ENCODE data around the gene MYO16. TPM values are rescaled to one million over a fixed set of nuclear protein-coding genes. Genes with fewer than 3 reads are reported as not detected.

Gene MYO16
- total and polyA plus RNA-seq, 4 donors = 0.48 TPM; not detected in 3

GRCh38 chr13:109026266-109026665 lies 396.9 kb downstream of the MYO16 start:
- Histone ChIP-seq H3K4me3 (ENCODE audit: low read length in 2 of 2) (no peak overlapping the region), H3K27me3 (ENCODE audit: control insufficient read depth in 1 of 2, insufficient read depth in 2 of 2, low read length in 1 of 2) (no peaks in the 10 kb centered on the region), H3K27ac (ENCODE audit: low read depth in 1 of 2, low read length in 2 of 2) (no peak overlapping the region), H3K9me3 (ENCODE audit: control insufficient read depth, low read length) (no peaks in the 10 kb centered on the region), H3K36me3 (ENCODE audit: control insufficient read depth in 1 of 2, insufficient read depth in 2 of 2, low read length in 1 of 2) (no peaks in the 10 kb centered on the region), H3K4me1 (ENCODE audit: control insufficient read depth in 1 of 2, insufficient read depth in 2 of 2, low read length in 2 of 2) (no peaks in the 10 kb centered on the region)
- DNase-seq (no peak), ATAC-seq (ENCODE audit: low FRiP score) (no peak)
- intact Hi-C loops (cut with DNase I) = no loop called here
- WGBS, 2 donors = 75 to 79% methylated on average over 4 of the region's 4 CpGs

GRCh38 chr13:109028624-109029023 lies 399.2 kb downstream of the MYO16 start:
- Histone ChIP-seq H3K4me1 (ENCODE audit: control insufficient read depth in 1 of 2, insufficient read depth in 2 of 2, low read length in 2 of 2) (no peaks in the 10 kb centered on the region), H3K9me3 (ENCODE audit: control insufficient read depth, low read length) (no peaks in the 10 kb centered on the region), H3K36me3 (ENCODE audit: control insufficient read depth in 1 of 2, insufficient read depth in 2 of 2, low read length in 1 of 2) (no peaks in the 10 kb centered on the region), H3K4me3 (ENCODE audit: low read length in 2 of 2) (no peak overlapping the region), H3K27me3 (ENCODE audit: control insufficient read depth in 1 of 2, insufficient read depth in 2 of 2, low read length in 1 of 2) (no peaks in the 10 kb centered on the region), H3K27ac (ENCODE audit: low read depth in 1 of 2, low read length in 2 of 2) (no peak overlapping the region)
- no peak for DNase-seq
- intact Hi-C loops (cut with DNase I) = no loop called here
- ATAC-seq (ENCODE audit: low FRiP score) = no peak
- WGBS, 2 donors = 36 to 42% methylated on average over 9 of the region's 9 CpGs

GRCh38 chr13:109033090-109033489 lies 403.7 kb downstream of the MYO16 start:
- DNase-seq = no peak
- H3K27me3 ChIP-seq (ENCODE audit: control insufficient read depth in 1 of 2, insufficient read depth in 2 of 2, low read length in 1 of 2) = no peaks in the 10 kb centered on the region
- no peak overlapping the region for H3K4me3 ChIP-seq (ENCODE audit: low read length in 2 of 2)
- H3K4me1 ChIP-seq (ENCODE audit: control insufficient read depth in 1 of 2, insufficient read depth in 2 of 2, low read length in 2 of 2) = no peaks in the 10 kb centered on the region
- H3K9me3 ChIP-seq (ENCODE audit: control insufficient read depth, low read length) = no peaks in the 10 kb centered on the region
- no peak for ATAC-seq (ENCODE audit: low FRiP score)
- WGBS, 2 donors = 82 to 93% methylated on average over 7 of the region's 7 CpGs
- H3K27ac ChIP-seq (ENCODE audit: low read depth in 1 of 2, low read length in 2 of 2) = no peak overlapping the region
- no peaks in the 10 kb centered on the region for H3K36me3 ChIP-seq (ENCODE audit: control insufficient read depth in 1 of 2, insufficient read depth in 2 of 2, low read length in 1 of 2)
- intact Hi-C loops (cut with DNase I) = no loop called here

- 75 to 80% methylated on average over 7 of the region's 7 CpGs for WGBS, 2 donors
- intact Hi-C loops (cut with DNase I) = no loop called here
- Histone ChIP-seq H3K4me3 (ENCODE audit: low read length in 2 of 2) (no peak overlapping the region), H3K36me3 (ENCODE audit: control insufficient read depth in 1 of 2, insufficient read depth in 2 of 2, low read length in 1 of 2) (no peaks in the 10 kb centered on the region), H3K9me3 (ENCODE audit: control insufficient read depth, low read length) (peaks cover 2% of the 10 kb centered on the region), H3K27ac (ENCODE audit: low read depth in 1 of 2, low read length in 2 of 2) (no peak overlapping the region), H3K4me1 (ENCODE audit: control insufficient read depth in 1 of 2, insufficient read depth in 2 of 2, low read length in 2 of 2) (no peaks in the 10 kb centered on the region), H3K27me3 (ENCODE audit: control insufficient read depth in 1 of 2, insufficient read depth in 2 of 2, low read length in 1 of 2) (no peaks in the 10 kb centered on the region)
- DNase-seq (no peak), ATAC-seq (ENCODE audit: low FRiP score) (no peak)
Measured at GRCh38 chr13:109036078-109036780, 406.8 kb downstream of the MYO16 start.

DNA sequence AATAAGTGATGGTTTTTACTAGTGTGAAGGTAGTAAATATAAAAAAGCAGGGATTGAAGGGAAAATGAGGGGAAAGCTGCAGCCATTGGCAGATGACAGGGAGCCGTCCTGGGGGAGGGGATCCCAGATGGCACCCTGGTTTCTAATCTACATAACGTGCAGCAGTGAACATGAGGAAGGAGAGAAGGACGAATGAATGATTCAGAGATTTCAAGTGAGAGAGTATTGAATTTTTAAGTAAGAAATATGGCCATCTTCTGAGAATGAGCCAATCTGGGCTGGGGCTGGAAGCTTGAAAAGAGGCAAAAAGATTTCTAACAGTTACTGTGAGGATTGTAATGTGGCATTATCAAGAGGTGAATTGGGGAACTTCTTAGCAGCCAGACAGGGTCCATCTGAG lies 414.2 kb downstream of the MYO16 start:
- DNase-seq (no peak), ATAC-seq (ENCODE audit: low FRiP score) (no peak)
- WGBS, 2 donors = 68 to 86% methylated on average over 3 of the region's 3 CpGs
- H3K27me3 ChIP-seq (ENCODE audit: control insufficient read depth in 1 of 2, insufficient read depth in 2 of 2, low read length in 1 of 2) = no peaks in the 10 kb centered on the region
- intact Hi-C loops (cut with DNase I) = no loop called here
- H3K9me3 ChIP-seq (ENCODE audit: control insufficient read depth, low read length) = peaks cover 2% of the 10 kb centered on the region
- H3K4me3 ChIP-seq (ENCODE audit: low read length in 2 of 2) = no peak overlapping the region
- H3K27ac ChIP-seq (ENCODE audit: low read depth in 1 of 2, low read length in 2 of 2) = no peak overlapping the region
- no peaks in the 10 kb centered on the region for H3K4me1 ChIP-seq (ENCODE audit: control insufficient read depth in 1 of 2, insufficient read depth in 2 of 2, low read length in 2 of 2)
- H3K36me3 ChIP-seq (ENCODE audit: control insufficient read depth in 1 of 2, insufficient read depth in 2 of 2, low read length in 1 of 2) = no peaks in the 10 kb centered on the region

GRCh38 chr13:109055850-109056249 lies 426.4 kb downstream of the MYO16 start:
- Histone ChIP-seq H3K36me3 (ENCODE audit: control insufficient read depth in 1 of 2, insufficient read depth in 2 of 2, low read length in 1 of 2) (no peaks in the 10 kb centered on the region), H3K27me3 (ENCODE audit: control insufficient read depth in 1 of 2, insufficient read depth in 2 of 2, low read length in 1 of 2) (no peaks in the 10 kb centered on the region), H3K4me1 (ENCODE audit: control insufficient read depth in 1 of 2, insufficient read depth in 2 of 2, low read length in 2 of 2) (no peaks in the 10 kb centered on the region), H3K4me3 (ENCODE audit: low read length in 2 of 2) (no peak overlapping the region), H3K27ac (ENCODE audit: low read depth in 1 of 2, low read length in 2 of 2) (no peak overlapping the region), H3K9me3 (ENCODE audit: control insufficient read depth, low read length) (no peaks in the 10 kb centered on the region)
- DNase-seq (no peak), ATAC-seq (ENCODE audit: low FRiP score) (no peak)
- intact Hi-C loops (cut with DNase I) = no loop called here

- H3K27me3 ChIP-seq (ENCODE audit: control insufficient read depth in 1 of 2, insufficient read depth in 2 of 2, low read length in 1 of 2) = no peaks in the 10 kb centered on the region
- ATAC-seq (ENCODE audit: low FRiP score) = no peak
- DNase-seq = no peak
- no peaks in the 10 kb centered on the region for H3K9me3 ChIP-seq (ENCODE audit: control insufficient read depth, low read length)
- H3K4me1 ChIP-seq (ENCODE audit: control insufficient read depth in 1 of 2, insufficient read depth in 2 of 2, low read length in 2 of 2) = no peaks in the 10 kb centered on the region
- no peak overlapping the region for H3K27ac ChIP-seq (ENCODE audit: low read depth in 1 of 2, low read length in 2 of 2)
- no peaks in the 10 kb centered on the region for H3K36me3 ChIP-seq (ENCODE audit: control insufficient read depth in 1 of 2, insufficient read depth in 2 of 2, low read length in 1 of 2)
- intact Hi-C loops (cut with DNase I) = no loop called here
- 49 to 51% methylated on average over 5 of the region's 5 CpGs for WGBS, 2 donors
- H3K4me3 ChIP-seq (ENCODE audit: low read length in 2 of 2) = no peak overlapping the region
Measured at GRCh38 chr13:109058087-109058486, 428.7 kb downstream of the MYO16 start.

GRCh38 chr13:109072505-109072904 lies 443.1 kb downstream of the MYO16 start:
- H3K4me1 ChIP-seq (ENCODE audit: control insufficient read depth in 1 of 2, insufficient read depth in 2 of 2, low read length in 2 of 2) = no peaks in the 10 kb centered on the region
- no peak overlapping the region for H3K4me3 ChIP-seq (ENCODE audit: low read length in 2 of 2)
- WGBS, 2 donors = 76 to 85% methylated on average over 3 of the region's 3 CpGs
- peaks cover 2% of the 10 kb centered on the region for H3K9me3 ChIP-seq (ENCODE audit: control insufficient read depth, low read length)
- no peaks in the 10 kb centered on the region for H3K36me3 ChIP-seq (ENCODE audit: control insufficient read depth in 1 of 2, insufficient read depth in 2 of 2, low read length in 1 of 2)
- H3K27ac ChIP-seq (ENCODE audit: low read depth in 1 of 2, low read length in 2 of 2) = no peak overlapping the region
- no peak for DNase-seq
- H3K27me3 ChIP-seq (ENCODE audit: control insufficient read depth in 1 of 2, insufficient read depth in 2 of 2, low read length in 1 of 2) = no peaks in the 10 kb centered on the region
- intact Hi-C loops (cut with DNase I) = no loop called here
- no peak for ATAC-seq (ENCODE audit: low FRiP score)

DNA sequence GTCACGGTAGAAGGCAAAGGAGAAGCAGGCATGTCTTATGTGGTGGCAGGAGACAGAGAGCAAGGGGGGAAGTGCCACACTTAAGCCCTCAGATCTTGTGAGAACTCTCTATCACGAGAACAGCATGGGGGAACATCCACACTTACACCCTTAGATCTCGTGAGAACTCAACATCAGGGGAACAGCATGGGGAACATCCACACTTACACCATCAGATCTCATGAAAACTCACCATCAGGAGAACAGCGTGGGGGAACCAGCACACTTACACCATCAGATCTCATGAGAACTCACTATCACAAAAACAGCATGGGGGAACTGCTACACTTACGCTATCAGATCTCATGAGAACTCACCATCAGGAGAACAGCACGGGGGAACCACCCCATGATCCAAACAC lies 445.0 kb downstream of the MYO16 start:
- no peaks in the 10 kb centered on the region for H3K27me3 ChIP-seq (ENCODE audit: control insufficient read depth in 1 of 2, insufficient read depth in 2 of 2, low read length in 1 of 2)
- no peak overlapping the region for H3K27ac ChIP-seq (ENCODE audit: low read depth in 1 of 2, low read length in 2 of 2)
- 72 to 79% methylated on average over 6 of the region's 6 CpGs for WGBS, 2 donors
- ATAC-seq (ENCODE audit: low FRiP score) (no peak), DNase-seq (no peak)
- no peaks in the 10 kb centered on the region for H3K36me3 ChIP-seq (ENCODE audit: control insufficient read depth in 1 of 2, insufficient read depth in 2 of 2, low read length in 1 of 2)
- peaks cover under 1% of the 10 kb centered on the region for H3K9me3 ChIP-seq (ENCODE audit: control insufficient read depth, low read length)
- no peaks in the 10 kb centered on the region for H3K4me1 ChIP-seq (ENCODE audit: control insufficient read depth in 1 of 2, insufficient read depth in 2 of 2, low read length in 2 of 2)
- H3K4me3 ChIP-seq (ENCODE audit: low read length in 2 of 2) = no peak overlapping the region
- intact Hi-C loops (cut with DNase I) = no loop called here

Data from aorta (tissue), 5 donors.